Left ventricle myocardium inferior (tissue), 1 donor: Measurements from ENCODE around the gene ASB10. TPM values are rescaled to one million over a fixed set of nuclear protein-coding genes. Genes with fewer than 3 reads are reported as not detected.

Experiments used
- DNase-seq: peaks from one replicate; pipeline ENCODE4 v3.0.0-alpha.2; 2020
- H3K27ac ChIP-seq: fragments of 200-600 bp; replicated peaks from 2 replicates; pipeline ENCODE4 v1.8.0; 2021
- H3K27me3 ChIP-seq: fragments of 200-600 bp; 2 replicates; pipeline ENCODE4 v1.8.0; 2021; ENCODE audit warnings: low read depth
- H3K36me3 ChIP-seq: fragments of 200-600 bp; 2 replicates; pipeline ENCODE4 v1.8.0; 2021
- H3K4me1 ChIP-seq: fragments of 200-600 bp; 2 replicates; pipeline ENCODE4 v1.8.0; 2021
- H3K4me3 ChIP-seq: fragments of 200-600 bp; 2 replicates; pipeline ENCODE4 v1.8.0; 2021; ENCODE audit warnings: mild to moderate bottlenecking, moderate library complexity
- H3K9me3 ChIP-seq: fragments of 200-600 bp; replicated peaks from 2 replicates; pipeline ENCODE4 v1.8.0; 2021
- CTCF ChIP-seq: fragments of 200-600 bp; IDR thresholded peaks from 2 replicates; pipeline ENCODE4 v1.8.0; 2021; ENCODE audit warnings: antibody characterized with exemption, mild to moderate bottlenecking, borderline replicate concordance
- intact Hi-C: fragments of 100-400 bp; cut with micrococcal nuclease; formaldehyde crosslinking; loops from one replicate; pipeline ENCODE4 v1.11.0; 2022
- total RNA-seq: library from RNA; stranded (reverse); fragmentation: NEBNext Ultra II Directional; extraction: Animal tissue kit (Norgen Biotek cat#: 25700); gene quantifications from one replicate; pipeline ENCODE4 v1.2.1, GENCODE V29; 2021
- donor health status: DM: no; HTN: yes; CAD: no; lungs with severe emphysema.

ASB10 gene
- total RNA-seq, 1 donor from 2014 or later = 35.4 TPM

DNA sequence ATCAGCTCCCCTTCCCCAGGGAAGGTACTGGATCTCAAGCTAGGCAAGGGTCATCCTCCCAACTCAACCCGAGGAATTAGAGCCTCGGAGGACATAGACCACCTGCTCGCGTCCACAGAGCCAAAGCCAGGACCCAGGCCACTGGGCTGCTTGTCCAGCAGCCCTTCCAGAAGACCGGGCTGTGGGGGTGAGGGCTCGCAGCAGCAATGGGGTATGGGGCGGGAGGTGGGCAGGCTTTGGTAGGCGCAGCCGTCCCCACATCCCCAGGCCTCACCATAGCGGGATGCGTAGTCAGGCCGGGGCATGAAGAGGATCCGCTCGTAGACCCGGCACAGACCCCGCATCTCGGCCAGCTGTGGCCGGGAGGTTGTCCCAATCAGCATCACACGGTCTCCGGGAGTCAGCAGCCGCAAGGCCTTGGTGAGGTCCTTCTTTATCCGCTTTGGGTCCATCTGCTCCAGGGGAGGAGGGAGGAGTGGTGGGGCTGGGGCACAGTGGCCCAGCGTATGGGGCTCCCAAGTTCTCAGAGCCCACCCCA lies 5.0 kb upstream of the ASB10 start:
- Histone ChIP-seq H3K27ac (no peak overlapping the region), H3K36me3 (no peaks in the 10 kb centered on the region), H3K27me3 (peaks cover 24% of the 10 kb centered on the region), H3K9me3 (no peaks in the 10 kb centered on the region), H3K4me3 (no peak overlapping the region), H3K4me1 (peaks cover 8% of the 10 kb centered on the region)
- TF ChIP-seq CTCF = no peak
- no peak for DNase-seq
- intact Hi-C loops = no loop called here

GRCh38 chr7:151191544-151191943 lies 4.5 kb upstream of the ASB10 start:
- intact Hi-C loops = no loop called here

GRCh38 chr7:151189038-151189437 lies 2.0 kb upstream of the ASB10 start:
- intact Hi-C loops = no loop called here
- Histone ChIP-seq H3K9me3 (no peaks in the 10 kb centered on the region), H3K4me3 (no peak overlapping the region), H3K36me3 (no peaks in the 10 kb centered on the region), H3K4me1 (peaks cover 15% of the 10 kb centered on the region), H3K27ac (no peak overlapping the region), H3K27me3 (peaks cover 11% of the 10 kb centered on the region)
- no peak for DNase-seq
- TF ChIP-seq CTCF = no peak

More at GRCh38 chr7:151191544-151191943, 4.5 kb upstream of the ASB10 start:
- Histone ChIP-seq H3K27me3 (peaks cover 27% of the 10 kb centered on the region), H3K9me3 (no peaks in the 10 kb centered on the region), H3K4me1 (peaks cover 8% of the 10 kb centered on the region), H3K27ac (no peak overlapping the region), H3K4me3 (no peak overlapping the region), H3K36me3 (no peaks in the 10 kb centered on the region)
- no peak for DNase-seq
- TF ChIP-seq CTCF = no peak

DNA sequence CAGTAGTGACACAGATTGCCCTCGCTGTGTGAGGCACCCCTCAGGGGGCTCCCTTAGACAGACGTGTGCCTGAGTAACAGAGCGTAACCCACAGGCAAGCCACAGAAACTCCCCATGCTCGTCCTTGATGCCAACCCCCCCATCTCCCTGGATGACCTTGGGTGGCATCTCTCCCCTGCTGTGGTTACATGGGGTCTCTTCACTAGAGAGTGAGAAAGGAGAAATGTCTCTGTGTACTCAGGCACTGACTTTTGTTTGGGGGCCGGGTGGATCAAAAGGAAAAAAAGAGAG lies 1.1 kb upstream of the ASB10 start:
- no peaks in the 10 kb centered on the region for H3K9me3 ChIP-seq
- intact Hi-C loops = no loop called here
- TF ChIP-seq CTCF = no peak
- H3K36me3 ChIP-seq = peaks cover 3% of the 10 kb centered on the region
- H3K27ac ChIP-seq = peak overlapping the region; percentile 96
- peaks cover 11% of the 10 kb centered on the region for H3K27me3 ChIP-seq
- peaks cover 21% of the 10 kb centered on the region for H3K4me1 ChIP-seq
- no peak for DNase-seq
- peak overlapping the region; percentile 69 for H3K4me3 ChIP-seq

- no peak for TF ChIP-seq CTCF
- Histone ChIP-seq H3K27ac (peak overlapping the region; percentile 96), H3K36me3 (peaks cover 3% of the 10 kb centered on the region), H3K9me3 (no peaks in the 10 kb centered on the region), H3K4me3 (peak overlapping the region; percentile 69), H3K4me1 (peaks cover 26% of the 10 kb centered on the region), H3K27me3 (peaks cover 11% of the 10 kb centered on the region)
- intact Hi-C loops = no loop called here
- peak; percentile 62 for DNase-seq
Observed at GRCh38 chr7:151187409-151188251, 580 bp upstream of the ASB10 start.
